ENCODE data around the gene ME3. TPM values are rescaled to one million over a fixed set of nuclear protein-coding genes. Genes with fewer than 3 reads are reported as not detected.

ME3 gene
- total RNA-seq, 1 experiment from 2014 or later, result 1.8 TPM

GRCh38 chr11:86592659-86593451 lies 79.6 kb downstream of the ME3 start:
- Mint-ChIP-seq H3K4me1 (peaks cover 57% of the 10 kb centered on the region), H3K27me3 (ENCODE audit: low read depth) (no peaks in the 10 kb centered on the region)
- CTCF ChIA-PET, result interaction anchor here (1.0 to 3.7 kb wide), 2 partner anchors 15 to 21 kb away, joined by 4 to 33 read pairs; no protein-coding TSS in a partner anchor

GRCh38 chr11:86592047-86592591 lies 80.3 kb downstream of the ME3 start:
- Mint-ChIP-seq H3K27ac (no peak overlapping the region; the same call in 1 of the 2 replicates), H3K27me3 (ENCODE audit: low read depth) (no peaks in the 10 kb centered on the region), H3K4me3 (no peak overlapping the region), H3K9me3 (peaks cover 9% of the 10 kb centered on the region), H3K4me1 (peaks cover 57% of the 10 kb centered on the region), H3K36me3 (peaks cover 8% of the 10 kb centered on the region)
- no peak for DNase-seq (ENCODE audit: low spot score)
- ChIA-PET POLR2A (no interaction called here), CTCF (interaction anchor here (1.0 to 3.7 kb wide), 2 partner anchors 16 to 20 kb away, joined by 4 to 33 read pairs; no protein-coding TSS in a partner anchor)
- ATAC-seq, result no peak
- no peak for TF ChIP-seq PREB (CRISPR knock-in tag; IDR thresholded peaks at IDR 0.05; ENCODE audit: borderline replicate concordance)
- no peak for TF ChIP-seq ESRRA (CRISPR knock-in tag; IDR thresholded peaks at IDR 0.05; ENCODE audit: borderline replicate concordance)
- no peak for TF ChIP-seq MAX (CRISPR knock-in tag; IDR thresholded peaks at IDR 0.05)
- no peak for TF ChIP-seq NR2C2 (CRISPR knock-in tag; IDR thresholded peaks at IDR 0.05)

More at GRCh38 chr11:86592659-86593451, 79.6 kb downstream of the ME3 start:
- Mint-ChIP-seq H3K36me3 (peaks cover 15% of the 10 kb centered on the region), H3K27ac (no peak overlapping the region; the same call in 1 of the 2 replicates), H3K4me3 (no peak overlapping the region), H3K9me3 (peaks cover 16% of the 10 kb centered on the region)
- ATAC-seq (peak; percentile 50), DNase-seq (ENCODE audit: low spot score) (no peak)
- no peak for TF ChIP-seq NR1H2 (CRISPR knock-in tag; IDR thresholded peaks at IDR 0.05)
- TF ChIP-seq GRHL2 (CRISPR knock-in tag; IDR thresholded peaks at IDR 0.05; ENCODE audit: insufficient replicate concordance, severe bottlenecking), result no peak
- TF ChIP-seq ZNF263 (CRISPR knock-in tag; IDR thresholded peaks at IDR 0.05; ENCODE audit: low read depth), result no peak
- no peak for TF ChIP-seq CREB1 (CRISPR knock-in tag; IDR thresholded peaks at IDR 0.05)
- TF ChIP-seq FOXK1 (CRISPR knock-in tag; IDR thresholded peaks at IDR 0.05), result no peak
- no peak for TF ChIP-seq IRF1 (CRISPR knock-in tag; IDR thresholded peaks at IDR 0.05)
- TF ChIP-seq E2F4 (CRISPR knock-in tag; IDR thresholded peaks at IDR 0.05; ENCODE audit: borderline replicate concordance, low read depth), result no peak
- TF ChIP-seq TEAD1 (CRISPR knock-in tag; IDR thresholded peaks at IDR 0.05), result no peak
- TF ChIP-seq SMAD3 (CRISPR knock-in tag; IDR thresholded peaks at IDR 0.05; ENCODE audit: borderline replicate concordance), result no peak
- TF ChIP-seq NFATC4 (CRISPR knock-in tag; IDR thresholded peaks at IDR 0.05), result no peak
- TF ChIP-seq EMX1 (CRISPR knock-in tag; IDR thresholded peaks at IDR 0.05), result no peak
- no peak for TF ChIP-seq PREB (CRISPR knock-in tag; IDR thresholded peaks at IDR 0.05; ENCODE audit: borderline replicate concordance)
- no peak for TF ChIP-seq SP1 (CRISPR knock-in tag; conservative IDR thresholded peaks at IDR 0.05)
- TF ChIP-seq FOXP1 (CRISPR knock-in tag; IDR thresholded peaks at IDR 0.05; ENCODE audit: borderline replicate concordance), result no peak
- no peak for TF ChIP-seq ELF4 (CRISPR knock-in tag; IDR thresholded peaks at IDR 0.05; ENCODE audit: low read depth)
- no peak for TF ChIP-seq ATF1 (CRISPR knock-in tag; IDR thresholded peaks at IDR 0.05)
- no peak for TF ChIP-seq E2F1 (CRISPR knock-in tag; IDR thresholded peaks at IDR 0.05)
- no peak for TF ChIP-seq E2F5 (CRISPR knock-in tag; IDR thresholded peaks at IDR 0.05)
- POLR2A ChIA-PET, result no interaction called here
